ENCODE measurements around the gene RNF130.

RNF130 gene

GRCh38 chr5:180101451-180102105 lies 30.0 kb upstream of the RNF130 start:
- FAIRE-seq, result no peak
- no peak for DNase-seq (ENCODE audit: insufficient read length)
- no peak for TF ChIP-seq TAF1 (IDR thresholded peaks at IDR 0.05; ENCODE audit: borderline replicate concordance, low read depth, low read length)
- TF ChIP-seq POLR2AphosphoS5 (IDR thresholded peaks at IDR 0.05; ENCODE audit: low read depth, low read length), result no peak
- TF ChIP-seq POLR2A (IDR thresholded peaks at IDR 0.05; ENCODE audit: low read depth, low read length), result no peak

GRCh38 chr5:180100621-180101450 lies 29.3 kb upstream of the RNF130 start:
- TF ChIP-seq POLR2AphosphoS5 (IDR thresholded peaks at IDR 0.05; ENCODE audit: low read depth, low read length) (no peak), POLR2A (IDR thresholded peaks at IDR 0.05; ENCODE audit: low read depth, low read length) (no peak), TAF1 (IDR thresholded peaks at IDR 0.05; ENCODE audit: borderline replicate concordance, low read depth, low read length) (no peak)
- no peak for DNase-seq (ENCODE audit: insufficient read length)
- FAIRE-seq, result no peak

- DNase-seq (ENCODE audit: insufficient read length) (no peak), FAIRE-seq (no peak)
- TF ChIP-seq POLR2AphosphoS5 (IDR thresholded peaks at IDR 0.05; ENCODE audit: low read depth, low read length) (no peak), POLR2A (IDR thresholded peaks at IDR 0.05; ENCODE audit: low read depth, low read length) (no peak), TAF1 (IDR thresholded peaks at IDR 0.05; ENCODE audit: borderline replicate concordance, low read depth, low read length) (no peak)
Measured at GRCh38 chr5:180099733-180100611, 28.4 kb upstream of the RNF130 start.

GRCh38 chr5:180098991-180099732 lies 27.6 kb upstream of the RNF130 start:
- FAIRE-seq (no peak), DNase-seq (ENCODE audit: insufficient read length) (no peak)
- TF ChIP-seq TAF1 (IDR thresholded peaks at IDR 0.05; ENCODE audit: borderline replicate concordance, low read depth, low read length), result no peak
- no peak for TF ChIP-seq POLR2A (IDR thresholded peaks at IDR 0.05; ENCODE audit: low read depth, low read length)
- no peak for TF ChIP-seq POLR2AphosphoS5 (IDR thresholded peaks at IDR 0.05; ENCODE audit: low read depth, low read length)

- no peak for TF ChIP-seq TAF1 (IDR thresholded peaks at IDR 0.05; ENCODE audit: borderline replicate concordance, low read depth, low read length)
- no peak for TF ChIP-seq POLR2AphosphoS5 (IDR thresholded peaks at IDR 0.05; ENCODE audit: low read depth, low read length)
- no peak for TF ChIP-seq POLR2A (IDR thresholded peaks at IDR 0.05; ENCODE audit: low read depth, low read length)
- DNase-seq (ENCODE audit: insufficient read length), result no peak
- no peak for FAIRE-seq
Measured at GRCh38 chr5:180098526-180098925, 27.0 kb upstream of the RNF130 start.

GRCh38 chr5:180097926-180098325 lies 26.4 kb upstream of the RNF130 start:
- FAIRE-seq (no peak), DNase-seq (ENCODE audit: insufficient read length) (no peak)
- TF ChIP-seq POLR2A (IDR thresholded peaks at IDR 0.05; ENCODE audit: low read depth, low read length), result no peak
- no peak for TF ChIP-seq TAF1 (IDR thresholded peaks at IDR 0.05; ENCODE audit: borderline replicate concordance, low read depth, low read length)
- TF ChIP-seq POLR2AphosphoS5 (IDR thresholded peaks at IDR 0.05; ENCODE audit: low read depth, low read length), result no peak

GRCh38 chr5:180097163-180097894 lies 25.8 kb upstream of the RNF130 start:
- no peak for FAIRE-seq
- DNase-seq (ENCODE audit: insufficient read length), result no peak
- TF ChIP-seq TAF1 (IDR thresholded peaks at IDR 0.05; ENCODE audit: borderline replicate concordance, low read depth, low read length), result no peak
- TF ChIP-seq POLR2AphosphoS5 (IDR thresholded peaks at IDR 0.05; ENCODE audit: low read depth, low read length), result no peak
- no peak for TF ChIP-seq POLR2A (IDR thresholded peaks at IDR 0.05; ENCODE audit: low read depth, low read length)

- TF ChIP-seq POLR2AphosphoS5 (IDR thresholded peaks at IDR 0.05; ENCODE audit: low read depth, low read length) (no peak), TAF1 (IDR thresholded peaks at IDR 0.05; ENCODE audit: borderline replicate concordance, low read depth, low read length) (no peak), POLR2A (IDR thresholded peaks at IDR 0.05; ENCODE audit: low read depth, low read length) (no peak)
- no peak for DNase-seq (ENCODE audit: insufficient read length)
- no peak for FAIRE-seq
Measured at GRCh38 chr5:180096616-180097015, 25.1 kb upstream of the RNF130 start.

GRCh38 chr5:180095545-180095944 lies 24.0 kb upstream of the RNF130 start:
- DNase-seq (ENCODE audit: insufficient read length) (no peak), FAIRE-seq (no peak)
- no peak for TF ChIP-seq POLR2AphosphoS5 (IDR thresholded peaks at IDR 0.05; ENCODE audit: low read depth, low read length)
- no peak for TF ChIP-seq TAF1 (IDR thresholded peaks at IDR 0.05; ENCODE audit: borderline replicate concordance, low read depth, low read length)
- TF ChIP-seq POLR2A (IDR thresholded peaks at IDR 0.05; ENCODE audit: low read depth, low read length), result no peak
